ENCODE measurements around the gene SERGEF. TPM values are rescaled to one million over a fixed set of nuclear protein-coding genes. Genes with fewer than 3 reads are reported as not detected.

Gene SERGEF
- total RNA-seq, 4 donors from 2014 or later: 17.1 to 39.3 (median 33.1) TPM

GRCh38 chr11:17748761-17749721 lies 263.8 kb downstream of the SERGEF start:
- intact Hi-C loops (cut with DNase I; ENCODE audit: low total_unique reads): no loop called here
- H3K4me3 ChIP-seq (ENCODE audit: low read depth, poor library complexity, severe bottlenecking): no peak overlapping the region
- no peak for DNase-seq (ENCODE audit: low spot score in 2 of 2)
- TF ChIP-seq POLR2A (IDR thresholded peaks at IDR 0.05) (no peak), CTCF (IDR thresholded peaks at IDR 0.05) (no peak)
- WGBS, 2 donors: 74 to 77% methylated on average over 15 to 19 of the region's 19 CpGs

- no peak overlapping the region for H3K4me3 ChIP-seq (ENCODE audit: low read depth, poor library complexity, severe bottlenecking)
- intact Hi-C loops (cut with DNase I; ENCODE audit: low total_unique reads): no loop called here
- no peak for TF ChIP-seq CTCF (IDR thresholded peaks at IDR 0.05)
- no peak for TF ChIP-seq POLR2A (IDR thresholded peaks at IDR 0.05)
- WGBS, 2 donors: 81 to 82% methylated on average over 8 of the region's 8 CpGs
- DNase-seq (ENCODE audit: low spot score in 2 of 2): no peak
These were observed 264.8 kb downstream of the SERGEF start for GRCh38 chr11:17748044-17748443.

GRCh38 chr11:17747131-17747955 lies 265.5 kb downstream of the SERGEF start:
- 72% methylated on average over 14 to 18 of the region's 19 CpGs for WGBS, 2 donors
- intact Hi-C loops (cut with DNase I; ENCODE audit: low total_unique reads): no loop called here
- H3K4me3 ChIP-seq (ENCODE audit: low read depth, poor library complexity, severe bottlenecking): no peak overlapping the region
- DNase-seq (ENCODE audit: low spot score in 2 of 2): no peak
- TF ChIP-seq POLR2A (IDR thresholded peaks at IDR 0.05): no peak

GRCh38 chr11:17746096-17746495 lies 266.8 kb downstream of the SERGEF start:
- TF ChIP-seq POLR2A (IDR thresholded peaks at IDR 0.05) (no peak), CTCF (IDR thresholded peaks at IDR 0.05) (no peak)

GRCh38 chr11:17745023-17745772 lies 267.6 kb downstream of the SERGEF start:
- intact Hi-C loops (cut with DNase I; ENCODE audit: low total_unique reads): no loop called here
- DNase-seq (ENCODE audit: low spot score in 2 of 2): no peak
- TF ChIP-seq POLR2A (IDR thresholded peaks at IDR 0.05): no peak
- no peak for TF ChIP-seq CTCF (IDR thresholded peaks at IDR 0.05)
- WGBS, 2 donors: 82 to 86% methylated on average over 20 of the region's 20 CpGs
- no peak overlapping the region for H3K4me3 ChIP-seq (ENCODE audit: low read depth, poor library complexity, severe bottlenecking)

More at GRCh38 chr11:17746096-17746495, 266.8 kb downstream of the SERGEF start:
- 77 to 78% methylated on average over 11 of the region's 11 CpGs for WGBS, 2 donors
- DNase-seq (ENCODE audit: low spot score in 2 of 2): no peak
- intact Hi-C loops (cut with DNase I; ENCODE audit: low total_unique reads): no loop called here
- no peak overlapping the region for H3K4me3 ChIP-seq (ENCODE audit: low read depth, poor library complexity, severe bottlenecking)
